KOPT-K1 (cell line): ENCODE data around the gene CEP63.

Source experiments
- H3K27ac ChIP-seq: fragments of 200-600 bp; sonication (generic); 2 replicates; pipeline ENCODE4 v1.5.1; 2016; ENCODE audit warnings: antibody characterized with exemption, mild to moderate bottlenecking, low read depth, low read length; ENCODE audit not compliant: poor library complexity, severe bottlenecking
- H3K36me3 ChIP-seq: fragments of 200-600 bp; sonication (generic); 2 replicates; pipeline ENCODE4 v1.5.1; 2017; ENCODE audit warnings: antibody characterized with exemption, mild to moderate bottlenecking, low read length, moderate library complexity; ENCODE audit not compliant: insufficient read depth
- H3K9me3 ChIP-seq: fragments of 200-600 bp; sonication (generic); 2 replicates; pipeline ENCODE4 v1.5.1; 2017; ENCODE audit warnings: antibody characterized with exemption, low read length, mild to moderate bottlenecking; ENCODE audit not compliant: insufficient read depth, poor library complexity, severe bottlenecking

CEP63 gene

GRCh38 chr3:134481166-134481565, 4.7 kb upstream of the CEP63 start:
- Histone ChIP-seq H3K27ac (no peak overlapping the region), H3K36me3 (peaks cover 76% of the 10 kb centered on the region), H3K9me3 (no peaks in the 10 kb centered on the region)

GRCh38 chr3:134482622-134483021, 3.2 kb upstream of the CEP63 start:
- no peak overlapping the region for H3K27ac ChIP-seq
- H3K9me3 ChIP-seq = no peaks in the 10 kb centered on the region
- peaks cover 61% of the 10 kb centered on the region for H3K36me3 ChIP-seq

GRCh38 chr3:134483195-134483900, 2.5 kb upstream of the CEP63 start:
- peak overlapping the region; percentile 99 for H3K27ac ChIP-seq
- peaks cover 54% of the 10 kb centered on the region for H3K36me3 ChIP-seq

GRCh38 chr3:134485075-134485717, 661 bp upstream of the CEP63 start:
- Histone ChIP-seq H3K36me3 (peaks cover 35% of the 10 kb centered on the region), H3K27ac (peak overlapping the region; percentile 99), H3K9me3 (no peaks in the 10 kb centered on the region)

More at GRCh38 chr3:134483195-134483900, 2.5 kb upstream of the CEP63 start:
- H3K9me3 ChIP-seq = no peaks in the 10 kb centered on the region

- Histone ChIP-seq H3K9me3 (no peaks in the 10 kb centered on the region), H3K27ac (peak overlapping the region; percentile 99), H3K36me3 (peaks cover 21% of the 10 kb centered on the region)
Observed at GRCh38 chr3:134486577-134487041, 752 bp downstream of the CEP63 start.

- peaks cover 14% of the 10 kb centered on the region for H3K36me3 ChIP-seq
- no peaks in the 10 kb centered on the region for H3K9me3 ChIP-seq
- H3K27ac ChIP-seq = peak overlapping the region; percentile 99
Observed at GRCh38 chr3:134487406-134487805, 1.5 kb downstream of the CEP63 start.

- Histone ChIP-seq H3K36me3 (peaks cover 9% of the 10 kb centered on the region), H3K9me3 (peaks cover 15% of the 10 kb centered on the region), H3K27ac (peak overlapping the region; percentile 40)
Observed at GRCh38 chr3:134494495-134494894, 8.6 kb downstream of the CEP63 start.

- H3K36me3 ChIP-seq = peaks cover 20% of the 10 kb centered on the region
- H3K27ac ChIP-seq = peak overlapping the region; percentile 58
- H3K9me3 ChIP-seq = peaks cover 28% of the 10 kb centered on the region
Observed at GRCh38 chr3:134495980-134496379, 10.1 kb downstream of the CEP63 start.

- Histone ChIP-seq H3K36me3 (peaks cover 26% of the 10 kb centered on the region), H3K9me3 (peaks cover 34% of the 10 kb centered on the region), H3K27ac (peak overlapping the region; percentile 58)
Observed at GRCh38 chr3:134496471-134497071, 10.7 kb downstream of the CEP63 start.

GRCh38 chr3:134503266-134503665, 17.4 kb downstream of the CEP63 start:
- Histone ChIP-seq H3K27ac (no peak overlapping the region), H3K36me3 (peaks cover 76% of the 10 kb centered on the region), H3K9me3 (peaks cover 83% of the 10 kb centered on the region)

GRCh38 chr3:134504132-134504531, 18.3 kb downstream of the CEP63 start:
- Histone ChIP-seq H3K36me3 (peaks cover 78% of the 10 kb centered on the region), H3K9me3 (peaks cover 80% of the 10 kb centered on the region), H3K27ac (no peak overlapping the region)

GRCh38 chr3:134505485-134505884, 19.6 kb downstream of the CEP63 start:
- Histone ChIP-seq H3K36me3 (peaks cover 85% of the 10 kb centered on the region), H3K27ac (no peak overlapping the region), H3K9me3 (peaks cover 70% of the 10 kb centered on the region)

GRCh38 chr3:134511500-134511899, 25.6 kb downstream of the CEP63 start:
- Histone ChIP-seq H3K9me3 (peaks cover 27% of the 10 kb centered on the region), H3K27ac (no peak overlapping the region), H3K36me3 (peaks cover 77% of the 10 kb centered on the region)

GRCh38 chr3:134516905-134517304, 31.0 kb downstream of the CEP63 start:
- H3K27ac ChIP-seq = no peak overlapping the region
- peaks cover 29% of the 10 kb centered on the region for H3K9me3 ChIP-seq
- H3K36me3 ChIP-seq = peaks cover 38% of the 10 kb centered on the region

- Histone ChIP-seq H3K27ac (no peak overlapping the region), H3K36me3 (peaks cover 41% of the 10 kb centered on the region)
Observed at GRCh38 chr3:134517791-134518190, 31.9 kb downstream of the CEP63 start.

More at GRCh38 chr3:134517791-134518190, 31.9 kb downstream of the CEP63 start:
- peaks cover 38% of the 10 kb centered on the region for H3K9me3 ChIP-seq
